OCI-LY1 (cell line): ENCODE results near the gene STAC2.

Source experiments
- H2AFZ ChIP-seq: fragments of 200-600 bp; sonication (generic), shearing (Covaris generic); 2 replicates; pipeline ENCODE4 v1.6.0; 2014; ENCODE audit warnings: antibody characterized with exemption, mild to moderate bottlenecking, low read length
- H3F3A ChIP-seq: fragments of 200-600 bp; sonication (generic), shearing (Covaris generic); 2 replicates; pipeline ENCODE4 v1.6.0; 2014; ENCODE audit warnings: mild to moderate bottlenecking, antibody characterized with exemption, low read length, moderate library complexity; ENCODE audit not compliant: insufficient read depth
- H3K27ac ChIP-seq: fragments of 200-600 bp; sonication (generic); 2 replicates; pipeline ENCODE4 v1.5.1; 2014; ENCODE audit warnings: low read length, mixed run types, mild to moderate bottlenecking, low read depth; ENCODE audit not compliant: poor library complexity, severe bottlenecking
- H3K27me3 ChIP-seq: fragments of 200-600 bp; sonication (generic); 2 replicates; pipeline ENCODE4 v1.6.0; 2014; ENCODE audit warnings: antibody characterized with exemption, mild to moderate bottlenecking, low read length, moderate library complexity; ENCODE audit not compliant: insufficient read depth
- H3K36me3 ChIP-seq: fragments of 200-600 bp; sonication (generic); 2 replicates; pipeline ENCODE4 v1.6.1; 2014; ENCODE audit warnings: mild to moderate bottlenecking, antibody characterized with exemption, low read length, moderate library complexity, mixed read lengths; ENCODE audit not compliant: insufficient read depth
- H3K4me1 ChIP-seq: fragments of 200-600 bp; sonication (generic); 2 replicates; pipeline ENCODE4 v1.5.1; 2014; ENCODE audit warnings: mild to moderate bottlenecking, low read length, moderate library complexity; ENCODE audit not compliant: insufficient read depth, severe bottlenecking
- H3K4me2 ChIP-seq: fragments of 200-600 bp; sonication (generic), shearing (Covaris generic); 2 replicates; pipeline ENCODE4 v1.6.1; 2014; ENCODE audit warnings: low read length
- H3K4me3 ChIP-seq: fragments of 200-600 bp; sonication (generic); 2 replicates; pipeline ENCODE4 v1.5.1; 2014; ENCODE audit warnings: low read length, low read depth, mild to moderate bottlenecking, mixed read lengths; ENCODE audit not compliant: poor library complexity, severe bottlenecking
- H3K79me2 ChIP-seq: fragments of 200-600 bp; shearing (Covaris generic); 2 replicates; pipeline ENCODE4 v1.6.1; 2016; ENCODE audit warnings: mixed run types, low read length, mixed read lengths; ENCODE audit not compliant: insufficient read depth
- H3K9ac ChIP-seq: fragments of 200-600 bp; sonication (generic), shearing (Covaris generic); 2 replicates; pipeline ENCODE4 v1.6.1; 2014; ENCODE audit warnings: mild to moderate bottlenecking, low read length, mixed read lengths
- H3K9me2 ChIP-seq: fragments of 200-600 bp; sonication (generic), shearing (Covaris generic); 2 replicates; pipeline ENCODE4 v1.6.1; 2014; ENCODE audit warnings: low read depth, mild to moderate bottlenecking, low read length, mixed read lengths
- H3K9me3 ChIP-seq: fragments of 200-600 bp; shearing (Covaris generic); 2 replicates; pipeline ENCODE4 v1.6.1; 2014; ENCODE audit warnings: low read length, mixed read lengths
- H4K20me1 ChIP-seq: fragments of 200-600 bp; sonication (generic), shearing (Covaris generic); 2 replicates; pipeline ENCODE4 v1.6.0; 2016; ENCODE audit warnings: mild to moderate bottlenecking, low read length; ENCODE audit not compliant: insufficient read depth
- EZH2 ChIP-seq: fragments of 200-600 bp; sonication (generic), shearing (Covaris generic); IDR thresholded peaks from 2 replicates; pipeline ENCODE4 v1.8.0; 2017; ENCODE audit warnings: borderline replicate concordance, mixed run types, mild to moderate bottlenecking, antibody characterized with exemption, low read length, moderate library complexity, mixed read lengths
- TF ChIP-seq, protein P1 (sequence below): fragments of 200-600 bp; sonication (generic), shearing (Covaris generic); IDR thresholded peaks from 2 replicates; pipeline ENCODE4 v1.5.1; 2017; ENCODE audit warnings: mild to moderate bottlenecking, antibody characterized with exemption, low read length, moderate library complexity, mixed read lengths

Gene STAC2

DNA sequence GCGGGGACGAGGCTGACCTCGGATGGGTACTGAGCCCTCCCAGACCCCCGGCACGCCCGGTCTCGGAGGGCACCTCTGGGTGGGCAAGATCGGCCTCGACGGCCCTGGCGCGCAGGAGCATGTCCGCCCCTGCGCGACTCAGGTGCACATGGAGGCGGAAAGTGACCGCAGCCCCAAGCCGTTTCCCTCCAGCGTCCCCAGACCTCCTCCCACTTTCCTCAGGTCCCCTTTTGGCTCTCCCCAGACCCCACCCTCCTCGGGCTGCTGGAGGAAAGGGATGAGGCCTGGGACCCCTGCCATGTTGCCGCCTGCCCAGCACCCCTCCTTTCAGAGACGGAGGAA is 15.7 kb downstream of the STAC2 start:
- H3K4me3 ChIP-seq = peak overlapping the region; percentile 32

DNA sequence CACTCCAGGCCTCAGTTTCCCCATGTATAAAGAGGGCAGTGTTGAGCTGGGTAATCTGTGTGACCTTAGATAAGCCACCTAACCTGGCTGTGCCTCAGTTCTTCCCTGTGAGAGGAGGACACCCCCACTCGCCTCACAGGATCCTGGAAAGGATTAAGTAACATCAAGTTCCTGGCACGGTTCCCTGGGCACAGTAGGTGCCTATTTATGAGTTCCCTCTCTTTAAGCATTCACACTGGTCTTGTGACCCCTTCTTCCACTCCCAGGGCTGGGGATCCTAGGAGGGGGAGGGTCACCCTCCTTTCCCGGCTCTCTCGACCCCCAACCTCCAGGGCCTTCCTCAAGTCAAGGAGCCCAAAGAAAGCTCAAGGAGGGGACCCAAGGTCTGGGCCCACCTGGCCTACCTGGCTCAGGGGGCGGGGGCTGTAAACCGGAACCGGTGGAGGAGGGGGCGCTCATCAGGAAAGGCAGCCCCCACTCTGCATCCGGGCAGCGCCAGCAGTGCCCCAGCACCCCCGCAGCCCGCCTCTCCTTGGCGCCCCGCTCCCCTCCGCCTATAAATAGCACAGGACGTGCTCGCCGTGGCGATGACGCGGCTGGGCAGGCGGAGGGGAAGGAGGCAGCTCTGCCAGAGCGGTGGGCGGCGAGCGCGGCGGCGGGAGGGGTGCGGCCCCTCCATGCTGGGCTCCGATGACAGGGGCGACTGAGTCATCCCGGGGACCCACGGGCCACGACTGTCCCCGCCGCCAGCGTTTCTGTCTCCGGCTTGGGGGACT is 16.2 kb downstream of the STAC2 start:
- H4K20me1 ChIP-seq = no peaks in the 10 kb centered on the region
- TF ChIP-seq, protein P1, sequence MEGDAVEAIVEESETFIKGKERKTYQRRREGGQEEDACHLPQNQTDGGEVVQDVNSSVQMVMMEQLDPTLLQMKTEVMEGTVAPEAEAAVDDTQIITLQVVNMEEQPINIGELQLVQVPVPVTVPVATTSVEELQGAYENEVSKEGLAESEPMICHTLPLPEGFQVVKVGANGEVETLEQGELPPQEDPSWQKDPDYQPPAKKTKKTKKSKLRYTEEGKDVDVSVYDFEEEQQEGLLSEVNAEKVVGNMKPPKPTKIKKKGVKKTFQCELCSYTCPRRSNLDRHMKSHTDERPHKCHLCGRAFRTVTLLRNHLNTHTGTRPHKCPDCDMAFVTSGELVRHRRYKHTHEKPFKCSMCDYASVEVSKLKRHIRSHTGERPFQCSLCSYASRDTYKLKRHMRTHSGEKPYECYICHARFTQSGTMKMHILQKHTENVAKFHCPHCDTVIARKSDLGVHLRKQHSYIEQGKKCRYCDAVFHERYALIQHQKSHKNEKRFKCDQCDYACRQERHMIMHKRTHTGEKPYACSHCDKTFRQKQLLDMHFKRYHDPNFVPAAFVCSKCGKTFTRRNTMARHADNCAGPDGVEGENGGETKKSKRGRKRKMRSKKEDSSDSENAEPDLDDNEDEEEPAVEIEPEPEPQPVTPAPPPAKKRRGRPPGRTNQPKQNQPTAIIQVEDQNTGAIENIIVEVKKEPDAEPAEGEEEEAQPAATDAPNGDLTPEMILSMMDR = no peak; the same call in 1 of the 2 replicates
- TF ChIP-seq EZH2 = no peak
- H3K36me3 ChIP-seq = peaks cover 8% of the 10 kb centered on the region
- peak overlapping the region; percentile 32 for H3K4me3 ChIP-seq
- H2AFZ ChIP-seq = no peak overlapping the region
- peak overlapping the region; percentile 53 for H3K4me2 ChIP-seq
- H3K27me3 ChIP-seq = peaks cover 12% of the 10 kb centered on the region
- peaks cover 33% of the 10 kb centered on the region for H3K4me1 ChIP-seq
- H3K9me2 ChIP-seq = no peaks in the 10 kb centered on the region
- H3K79me2 ChIP-seq = no peaks in the 10 kb centered on the region
- peaks cover 8% of the 10 kb centered on the region; the same call in 1 of the 2 replicates for H3F3A ChIP-seq
- H3K9me3 ChIP-seq = no peaks in the 10 kb centered on the region
- no peak overlapping the region; the same call in 1 of the 2 replicates for H3K9ac ChIP-seq
- peak overlapping the region; percentile 71 for H3K27ac ChIP-seq

More for the DNA sequence above, 15.7 kb downstream of the STAC2 start:
- Histone ChIP-seq H3K36me3 (peaks cover 2% of the 10 kb centered on the region; the same call in 1 of the 2 replicates), H3K4me2 (peak overlapping the region; percentile 53), H4K20me1 (no peaks in the 10 kb centered on the region), H3K9me3 (no peaks in the 10 kb centered on the region), H3F3A (peaks cover 8% of the 10 kb centered on the region; the same call in 1 of the 2 replicates), H3K27me3 (peaks cover 12% of the 10 kb centered on the region), H3K4me1 (peaks cover 33% of the 10 kb centered on the region), H3K79me2 (no peaks in the 10 kb centered on the region), H3K9me2 (no peaks in the 10 kb centered on the region), H3K9ac (no peak overlapping the region; the same call in 1 of the 2 replicates), H3K27ac (no peak overlapping the region), H2AFZ (no peak overlapping the region)
- no peak for TF ChIP-seq EZH2
- TF ChIP-seq, protein P1 = no peak

DNA sequence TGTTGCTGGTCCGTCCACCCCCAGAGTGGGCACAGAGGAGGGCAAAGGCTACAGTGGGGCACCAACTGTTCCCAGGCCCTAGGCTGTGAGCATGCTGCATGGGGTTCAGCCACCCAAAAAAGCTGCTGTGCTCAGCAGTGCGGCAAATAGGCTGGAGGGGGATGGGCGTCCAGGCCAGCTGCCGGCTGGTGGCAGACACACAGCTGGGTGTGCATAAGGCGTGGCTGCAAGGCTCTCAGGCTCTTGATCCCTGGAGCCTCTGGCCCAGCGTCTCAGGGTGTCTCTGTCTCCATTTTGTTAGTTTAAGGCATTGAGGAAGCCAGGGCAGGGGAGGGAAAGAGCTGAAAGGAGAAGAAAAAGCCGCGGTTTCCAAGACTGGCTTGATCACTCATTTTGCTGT is 16.9 kb downstream of the STAC2 start:
- Histone ChIP-seq H3K27ac (peak overlapping the region; percentile 71), H3K4me2 (peak overlapping the region; percentile 53), H3K4me3 (no peak overlapping the region), H3K9me2 (no peaks in the 10 kb centered on the region), H4K20me1 (no peaks in the 10 kb centered on the region), H3K9me3 (no peaks in the 10 kb centered on the region), H3K27me3 (peaks cover 12% of the 10 kb centered on the region), H3K79me2 (no peaks in the 10 kb centered on the region), H2AFZ (no peak overlapping the region), H3K36me3 (peaks cover 14% of the 10 kb centered on the region), H3K9ac (peak overlapping the region; percentile 35; the same call in 1 of the 2 replicates), H3F3A (peaks cover 12% of the 10 kb centered on the region), H3K4me1 (peaks cover 33% of the 10 kb centered on the region)
- TF ChIP-seq EZH2 = no peak
- TF ChIP-seq, protein P1 = no peak; the same call in 1 of the 2 replicates
